ENCODE data around the gene APOC3. TPM values are rescaled to one million over a fixed set of nuclear protein-coding genes. Genes with fewer than 3 reads are reported as not detected.

Gene APOC3
- total RNA-seq, 1 donor from 2014 or later = not detected

GRCh38 chr11:116865696-116866095, 36.0 kb downstream of the APOC3 start:
- DNase-seq (ENCODE audit: low spot score) = no peak
- TF ChIP-seq, protein P1, sequence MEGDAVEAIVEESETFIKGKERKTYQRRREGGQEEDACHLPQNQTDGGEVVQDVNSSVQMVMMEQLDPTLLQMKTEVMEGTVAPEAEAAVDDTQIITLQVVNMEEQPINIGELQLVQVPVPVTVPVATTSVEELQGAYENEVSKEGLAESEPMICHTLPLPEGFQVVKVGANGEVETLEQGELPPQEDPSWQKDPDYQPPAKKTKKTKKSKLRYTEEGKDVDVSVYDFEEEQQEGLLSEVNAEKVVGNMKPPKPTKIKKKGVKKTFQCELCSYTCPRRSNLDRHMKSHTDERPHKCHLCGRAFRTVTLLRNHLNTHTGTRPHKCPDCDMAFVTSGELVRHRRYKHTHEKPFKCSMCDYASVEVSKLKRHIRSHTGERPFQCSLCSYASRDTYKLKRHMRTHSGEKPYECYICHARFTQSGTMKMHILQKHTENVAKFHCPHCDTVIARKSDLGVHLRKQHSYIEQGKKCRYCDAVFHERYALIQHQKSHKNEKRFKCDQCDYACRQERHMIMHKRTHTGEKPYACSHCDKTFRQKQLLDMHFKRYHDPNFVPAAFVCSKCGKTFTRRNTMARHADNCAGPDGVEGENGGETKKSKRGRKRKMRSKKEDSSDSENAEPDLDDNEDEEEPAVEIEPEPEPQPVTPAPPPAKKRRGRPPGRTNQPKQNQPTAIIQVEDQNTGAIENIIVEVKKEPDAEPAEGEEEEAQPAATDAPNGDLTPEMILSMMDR (IDR thresholded peaks at IDR 0.05) = no peak
- Mint-ChIP-seq H3K27ac (ENCODE audit: unreplicated experiment) (no peak overlapping the region), H3K4me3 (ENCODE audit: unreplicated experiment) (no peak overlapping the region), H3K36me3 (ENCODE audit: low read depth) (peaks cover 34% of the 10 kb centered on the region), H3K4me1 (ENCODE audit: low read depth) (peaks cover 8% of the 10 kb centered on the region), H3K27me3 (ENCODE audit: low read depth) (no peaks in the 10 kb centered on the region), H3K9me3 (ENCODE audit: low read depth) (no peaks in the 10 kb centered on the region)

- no peaks in the 10 kb centered on the region for H3K9me3 Mint-ChIP-seq (ENCODE audit: low read depth)
- no peak overlapping the region for H3K4me3 Mint-ChIP-seq (ENCODE audit: unreplicated experiment)
- peaks cover 26% of the 10 kb centered on the region for H3K36me3 Mint-ChIP-seq (ENCODE audit: low read depth)
- H3K4me1 Mint-ChIP-seq (ENCODE audit: low read depth) = peaks cover 19% of the 10 kb centered on the region
- H3K27me3 Mint-ChIP-seq (ENCODE audit: low read depth) = no peaks in the 10 kb centered on the region
- H3K27ac Mint-ChIP-seq (ENCODE audit: unreplicated experiment) = no peak overlapping the region
- DNase-seq (ENCODE audit: low spot score) = no peak
- TF ChIP-seq, protein P1 (IDR thresholded peaks at IDR 0.05) = no peak
These were observed 37.2 kb downstream of the APOC3 start for GRCh38 chr11:116866804-116867455.

- DNase-seq (ENCODE audit: low spot score) = no peak
- no peaks in the 10 kb centered on the region for H3K27me3 Mint-ChIP-seq (ENCODE audit: low read depth)
- peaks cover 26% of the 10 kb centered on the region for H3K36me3 Mint-ChIP-seq (ENCODE audit: low read depth)
- no peak overlapping the region for H3K4me3 Mint-ChIP-seq (ENCODE audit: unreplicated experiment)
- TF ChIP-seq, protein P1 (IDR thresholded peaks at IDR 0.05) = no peak
- no peak overlapping the region for H3K27ac Mint-ChIP-seq (ENCODE audit: unreplicated experiment)
- H3K9me3 Mint-ChIP-seq (ENCODE audit: low read depth) = no peaks in the 10 kb centered on the region
- H3K4me1 Mint-ChIP-seq (ENCODE audit: low read depth) = peaks cover 20% of the 10 kb centered on the region
These were observed 37.9 kb downstream of the APOC3 start for GRCh38 chr11:116867619-116868018.

- H3K27ac Mint-ChIP-seq (ENCODE audit: unreplicated experiment) = no peak overlapping the region
- DNase-seq (ENCODE audit: low spot score) = no peak
- no peak overlapping the region for H3K4me3 Mint-ChIP-seq (ENCODE audit: unreplicated experiment)
- peaks cover 30% of the 10 kb centered on the region for H3K36me3 Mint-ChIP-seq (ENCODE audit: low read depth)
- TF ChIP-seq, protein P1 (IDR thresholded peaks at IDR 0.05) = no peak
- H3K9me3 Mint-ChIP-seq (ENCODE audit: low read depth) = no peaks in the 10 kb centered on the region
- H3K27me3 Mint-ChIP-seq (ENCODE audit: low read depth) = no peaks in the 10 kb centered on the region
- H3K4me1 Mint-ChIP-seq (ENCODE audit: low read depth) = peaks cover 20% of the 10 kb centered on the region
These were observed 38.4 kb downstream of the APOC3 start for GRCh38 chr11:116868066-116868465.

GRCh38 chr11:116869610-116870009, 39.9 kb downstream of the APOC3 start:
- Mint-ChIP-seq H3K4me3 (ENCODE audit: unreplicated experiment) (no peak overlapping the region), H3K4me1 (ENCODE audit: low read depth) (peaks cover 20% of the 10 kb centered on the region), H3K9me3 (ENCODE audit: low read depth) (no peaks in the 10 kb centered on the region), H3K27ac (ENCODE audit: unreplicated experiment) (no peak overlapping the region), H3K27me3 (ENCODE audit: low read depth) (no peaks in the 10 kb centered on the region), H3K36me3 (ENCODE audit: low read depth) (peaks cover 29% of the 10 kb centered on the region)
- no peak for DNase-seq (ENCODE audit: low spot score)
- TF ChIP-seq, protein P1 (IDR thresholded peaks at IDR 0.05) = no peak
